Measurements from ENCODE around the gene LHX2.

The LHX2 gene

DNA sequence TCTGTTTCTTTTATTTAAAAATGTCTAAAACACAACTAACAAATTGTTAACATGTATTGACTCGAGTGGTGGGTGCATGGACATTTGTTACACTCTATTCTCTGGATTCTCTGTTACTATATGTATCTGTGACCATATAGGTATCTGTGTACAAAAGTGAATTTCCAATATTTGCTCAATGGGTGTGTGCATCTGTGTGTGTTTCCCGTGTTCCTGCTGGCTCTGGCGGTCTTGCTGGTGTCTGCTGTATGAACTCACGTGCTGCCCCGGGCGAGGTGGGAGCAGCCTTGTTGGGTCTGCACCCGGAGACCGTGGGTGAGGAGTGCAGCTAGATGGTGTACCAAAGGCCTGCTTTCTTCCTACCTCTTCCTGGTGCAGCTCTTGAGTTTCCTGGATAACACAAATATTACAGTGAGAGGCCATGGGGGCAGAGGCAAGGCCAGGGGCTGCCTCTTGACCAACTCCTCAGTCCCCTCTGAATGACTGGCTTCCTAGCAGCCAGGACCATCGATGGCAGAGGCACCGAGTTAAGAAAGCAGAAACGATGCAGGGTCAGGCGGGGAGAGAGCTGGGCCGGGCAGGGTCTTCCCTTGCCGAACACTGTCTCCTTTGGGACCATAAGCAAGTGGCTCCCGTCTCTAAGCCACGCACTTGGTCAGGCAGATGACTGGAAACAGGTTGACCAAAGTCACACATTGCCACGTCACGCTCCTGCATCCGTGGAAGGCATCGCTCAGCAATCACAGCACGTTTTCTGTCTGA lies 49.5 kb downstream of the LHX2 start:
- no peak for DNase-seq (ENCODE audit: low read depth, low spot score)

DNA sequence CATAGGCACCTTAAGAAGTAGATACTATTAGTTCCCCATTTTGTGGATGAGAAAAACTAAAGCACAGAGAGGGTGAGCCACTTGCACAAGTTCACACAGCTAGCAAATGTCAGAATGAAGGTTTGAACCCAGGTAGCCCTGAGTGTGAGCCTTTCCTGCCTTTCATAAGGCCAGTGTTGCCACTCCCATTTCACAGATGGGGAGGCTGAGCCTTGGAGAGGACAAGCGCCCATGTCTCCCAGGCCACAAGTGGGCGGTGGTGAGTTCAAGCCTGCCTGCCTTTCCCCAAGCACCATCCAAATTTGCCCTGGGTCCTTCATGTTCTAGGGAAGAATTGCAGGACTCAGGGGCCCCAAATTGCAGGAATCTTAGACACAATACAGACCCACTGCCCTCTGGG lies 50.6 kb downstream of the LHX2 start:
- DNase-seq (ENCODE audit: low read depth, low spot score), result no peak

DNA sequence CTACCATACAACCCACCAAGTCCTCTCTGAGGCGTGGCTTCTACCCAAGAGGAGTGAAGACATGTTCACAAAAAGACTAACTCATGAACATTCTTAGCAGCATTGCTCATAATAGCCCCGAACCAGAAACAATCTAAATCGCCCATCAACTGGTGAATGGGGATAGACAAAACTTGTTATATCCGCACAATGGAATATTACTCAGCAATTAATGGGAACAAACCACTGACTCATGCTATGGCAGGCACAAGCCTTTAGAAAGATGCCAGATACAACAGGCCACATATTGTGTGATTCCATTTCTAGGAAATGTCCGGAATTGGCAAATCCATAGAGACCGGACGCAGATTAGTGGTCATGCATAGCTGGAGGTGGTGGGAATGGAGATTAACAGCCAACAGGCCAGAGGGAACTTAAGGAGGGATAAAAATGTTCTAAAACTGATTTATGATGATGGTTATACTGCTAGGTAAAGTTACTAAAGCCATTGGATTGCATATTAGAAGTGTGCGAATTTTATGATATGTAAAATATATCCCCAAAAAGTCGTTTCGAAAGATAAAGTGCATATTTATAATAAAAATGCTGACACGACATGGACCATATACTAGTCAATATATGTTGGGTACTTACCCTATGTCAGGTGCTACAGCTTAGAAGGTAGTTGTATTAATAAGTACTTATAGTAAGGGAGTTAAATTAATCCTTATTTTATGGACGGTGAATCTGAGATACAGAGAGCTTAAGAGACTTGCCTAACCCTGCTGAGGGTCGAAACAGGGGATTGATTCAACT lies 55.4 kb downstream of the LHX2 start:
- DNase-seq (ENCODE audit: low read depth, low spot score), result no peak

DNA sequence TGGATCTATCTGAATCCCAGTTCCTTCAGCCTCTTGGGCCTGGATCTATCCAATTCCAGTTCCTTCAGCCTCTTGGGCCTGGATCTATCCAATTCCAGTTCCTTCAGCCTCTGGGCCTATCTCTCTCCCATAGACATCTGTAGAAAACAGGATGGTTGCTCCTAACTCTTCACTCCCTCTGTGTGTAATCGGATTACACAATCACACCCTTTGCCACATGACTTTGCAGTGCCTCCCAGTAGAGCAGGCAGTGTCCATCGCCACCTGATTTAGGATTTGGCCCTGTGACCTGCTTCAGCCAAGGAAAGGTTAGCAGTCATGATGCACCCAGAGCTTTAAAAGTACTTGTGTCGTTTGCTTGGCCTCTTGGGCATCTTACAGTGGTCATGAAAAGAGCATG lies 56.7 kb downstream of the LHX2 start:
- DNase-seq (ENCODE audit: low read depth, low spot score), result no peak

DNA sequence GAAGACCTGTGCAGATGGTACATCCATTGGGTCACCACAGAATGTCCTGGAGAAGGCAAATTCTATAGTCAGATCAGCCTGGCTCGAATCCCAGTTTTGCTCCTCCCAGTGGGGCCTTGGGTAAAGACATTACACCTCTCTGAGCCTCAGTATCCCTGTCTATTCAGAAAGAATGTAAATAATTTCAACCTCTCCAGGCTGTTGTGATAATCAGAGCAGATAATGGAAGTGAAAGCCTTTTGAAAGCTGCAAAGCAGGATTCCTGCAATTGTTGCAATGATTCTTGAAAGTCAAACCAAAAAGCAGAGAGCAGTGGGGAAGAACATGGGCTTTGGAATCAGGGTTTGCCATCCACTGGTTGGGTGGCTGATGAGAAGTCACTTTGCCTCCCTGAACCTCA lies 63.2 kb downstream of the LHX2 start:
- no peak for DNase-seq (ENCODE audit: low read depth, low spot score)

DNA sequence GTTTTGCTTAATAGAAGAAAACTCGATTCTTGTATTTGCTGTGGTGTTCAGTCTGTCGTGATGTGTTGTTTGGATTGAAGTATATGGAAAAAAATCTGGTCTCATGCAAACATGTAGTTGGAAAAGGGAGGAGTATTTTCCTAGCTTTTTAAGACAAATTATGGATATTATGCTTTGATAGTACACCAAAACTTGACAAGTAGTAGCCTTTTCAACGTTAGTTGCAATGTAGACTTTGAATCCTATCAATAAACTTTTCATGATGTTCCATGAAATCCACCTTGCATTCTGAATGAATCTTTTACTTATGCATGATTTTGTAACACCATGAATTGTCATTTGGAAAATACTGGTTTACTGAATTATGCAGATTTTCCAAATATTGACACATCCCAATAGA lies 64.2 kb downstream of the LHX2 start:
- DNase-seq (ENCODE audit: low read depth, low spot score), result no peak

DNA sequence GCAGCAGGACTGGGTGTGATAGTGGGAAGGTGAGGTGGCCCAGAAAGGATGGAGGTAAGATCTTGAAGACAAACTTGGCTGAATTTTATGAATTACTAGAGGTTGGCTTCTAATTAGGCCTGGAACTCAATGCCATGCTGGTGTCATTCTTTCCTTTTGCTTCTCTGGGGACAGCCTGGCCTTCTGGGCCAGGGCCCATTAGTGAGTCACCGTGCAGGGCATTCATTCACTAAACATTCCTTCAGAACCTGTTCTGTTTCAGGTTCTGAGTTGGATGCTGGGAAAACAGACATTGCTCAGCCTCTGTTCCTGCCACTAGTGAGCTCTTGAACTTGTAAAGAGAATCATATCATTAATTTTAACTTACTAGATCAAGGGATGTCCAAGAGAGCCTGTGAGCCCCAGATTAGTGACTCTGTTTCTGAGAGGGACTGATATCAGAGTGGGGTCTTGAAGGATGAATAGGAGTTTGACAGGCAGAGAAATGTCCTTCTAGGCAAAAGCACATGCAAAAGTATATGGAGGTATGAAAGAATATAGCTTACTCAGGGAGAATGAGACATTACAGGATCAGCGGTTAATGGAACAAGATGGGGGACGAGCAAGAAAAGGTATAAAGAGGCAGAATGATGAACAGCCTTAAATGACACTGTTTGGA lies 66.5 kb downstream of the LHX2 start:
- no peak for DNase-seq (ENCODE audit: low read depth, low spot score)

DNA sequence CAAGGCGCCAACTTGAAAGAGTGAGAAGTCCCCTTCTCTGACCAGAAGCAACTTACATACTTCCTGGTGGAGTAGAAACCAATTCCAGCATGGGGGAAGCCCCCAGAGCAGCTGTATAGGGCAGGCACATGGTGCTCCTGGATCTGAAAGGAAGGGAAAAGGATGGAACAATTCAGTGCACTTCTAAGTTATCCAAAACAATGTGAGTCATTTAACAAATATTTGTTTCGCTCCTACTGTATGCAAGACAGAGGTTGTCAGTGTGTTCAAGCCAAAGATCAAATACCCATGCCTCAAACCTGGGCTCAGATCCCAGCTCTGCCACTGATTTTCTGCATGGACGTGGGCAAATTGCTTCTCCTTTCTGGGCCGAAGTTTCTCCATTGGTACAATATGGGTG lies 67.1 kb downstream of the LHX2 start:
- DNase-seq (ENCODE audit: low read depth, low spot score), result no peak

DNA sequence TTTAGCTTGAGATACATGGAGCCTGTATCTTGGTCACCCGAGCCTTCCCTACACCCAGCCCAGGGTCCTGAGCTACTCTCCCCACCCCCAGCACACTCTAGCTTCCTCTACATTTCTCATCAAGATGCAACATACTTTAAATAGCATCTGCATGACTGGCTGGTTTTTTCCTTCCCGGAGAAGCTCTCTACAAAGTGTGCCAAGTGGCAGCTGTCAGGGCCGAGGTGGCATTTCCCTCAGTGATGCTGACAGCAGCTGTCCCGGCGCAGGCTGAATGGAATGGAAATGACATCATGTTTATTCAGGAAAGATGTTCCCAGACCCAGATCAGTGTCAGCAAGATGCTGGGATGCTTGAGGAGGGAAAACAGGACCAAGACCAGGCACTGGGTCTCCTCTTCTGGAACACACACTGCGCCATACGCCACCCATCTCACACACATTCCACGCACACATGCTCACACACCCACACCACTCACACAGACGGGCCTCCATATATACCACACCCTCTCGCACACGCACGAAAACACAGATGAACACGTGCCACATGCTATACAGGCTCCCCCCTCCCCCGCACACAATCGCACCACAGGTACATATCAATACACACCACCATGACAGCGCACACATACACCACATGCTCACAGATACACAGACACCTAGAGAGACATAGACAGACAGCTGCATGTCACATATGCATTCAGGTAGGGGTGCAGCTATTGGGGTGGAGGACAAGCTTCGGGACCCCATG lies 67.8 kb downstream of the LHX2 start:
- no peak for DNase-seq (ENCODE audit: low read depth, low spot score)

DNA sequence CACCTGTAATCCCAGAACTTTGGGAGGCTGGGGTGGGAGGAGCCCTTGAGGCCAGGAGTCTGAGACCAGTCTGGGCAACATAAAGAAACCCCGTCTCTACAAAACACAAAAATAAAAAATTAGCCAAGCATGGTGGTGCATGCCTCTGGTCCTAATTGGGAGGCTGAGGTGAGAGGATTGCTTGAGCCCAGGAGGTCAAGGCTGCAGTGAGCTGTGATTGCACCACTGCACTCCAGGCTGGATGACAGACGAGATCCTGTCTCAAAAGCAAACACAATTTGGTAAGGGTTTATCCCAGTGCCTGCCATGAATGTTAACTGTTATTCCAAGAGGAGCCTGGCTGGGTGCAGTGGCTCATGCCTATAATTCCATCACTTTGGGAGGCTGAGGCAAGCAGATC lies 71.1 kb downstream of the LHX2 start:
- DNase-seq (ENCODE audit: low read depth, low spot score), result no peak
